ELF-1 (cell line): ENCODE measurements around the gene KIF22.
A peak's percentile ranks its signal among the peaks of the same experiment; 100 is the strongest.
"Not testable (repeated sequence)": the region's sequence is repeated elsewhere in the genome, so short reads cannot be mapped to it uniquely, and the experiment has no call there.

Experiments used
- DNase-seq: peaks from one replicate; pipeline ENCODE4 v3.0.0-alpha.2; 2016; ENCODE audit warnings: low read depth, low spot score

KIF22 gene

GRCh38 chr16:29814592-29814991 lies 24.0 kb downstream of the KIF22 start:
- no peak for DNase-seq

GRCh38 chr16:29815032-29815721 lies 24.6 kb downstream of the KIF22 start:
- peak; percentile 55 for DNase-seq

- peak; percentile 99 for DNase-seq
Observed at GRCh38 chr16:29815793-29816693, 25.5 kb downstream of the KIF22 start, which contains the start of gene PAGR1. PAGR1 (plus strand) TSS chr16:29816152; CDS start chr16:29816526, 374 bp downstream.

- DNase-seq, result peak; percentile 74
Observed at GRCh38 chr16:29816694-29817441, 26.3 kb downstream of the KIF22 start.

GRCh38 chr16:29818082-29818481 lies 27.5 kb downstream of the KIF22 start:
- DNase-seq, result no peak

GRCh38 chr16:29819506-29819905 lies 29.0 kb downstream of the KIF22 start:
- DNase-seq, result no peak

- DNase-seq, result no peak
Observed at GRCh38 chr16:29820271-29820701, 29.7 kb downstream of the KIF22 start, which contains the start of gene MVP. MVP (plus strand) TSS chr16:29820462; CDS start chr16:29830550, 10,088 bp downstream.

- no peak for DNase-seq
Observed at GRCh38 chr16:29820730-29821642, 30.4 kb downstream of the KIF22 start.

GRCh38 chr16:29821643-29822115 lies 31.1 kb downstream of the KIF22 start:
- peak; percentile 79 for DNase-seq

GRCh38 chr16:29824589-29825144 lies 34.1 kb downstream of the KIF22 start:
- DNase-seq, result no peak

- no peak for DNase-seq
Observed at GRCh38 chr16:29825145-29826044, 34.8 kb downstream of the KIF22 start.

- DNase-seq, result no peak
Observed at GRCh38 chr16:29826342-29826695, 35.8 kb downstream of the KIF22 start.

- DNase-seq, result no peak
Observed at GRCh38 chr16:29830774-29831173, 40.2 kb downstream of the KIF22 start.

- no peak for DNase-seq
Observed at GRCh38 chr16:29831490-29831889, 40.9 kb downstream of the KIF22 start.

- DNase-seq, result not testable (repeated sequence)
Observed at GRCh38 chr16:29833219-29833618, 42.7 kb downstream of the KIF22 start.

- no peak for DNase-seq
Observed at GRCh38 chr16:29834079-29834478, 43.5 kb downstream of the KIF22 start.

GRCh38 chr16:29835926-29836325 lies 45.4 kb downstream of the KIF22 start:
- no peak for DNase-seq

GRCh38 chr16:29836623-29837022 lies 46.1 kb downstream of the KIF22 start:
- no peak for DNase-seq

GRCh38 chr16:29837841-29838240 lies 47.3 kb downstream of the KIF22 start:
- DNase-seq, result no peak
